Esophagus squamous epithelium (tissue), 5 donors: ENCODE data around the gene CCDC7. TPM values are rescaled to one million over a fixed set of nuclear protein-coding genes. Genes with fewer than 3 reads are reported as not detected.

Experiments used
- DNase-seq: peaks from one replicate; lab custom pipeline; 2025; lab: John Stamatoyannopoulos, UW
- H3K27ac ChIP-seq, 4 donors: fragments of 200-600 bp; sonication (generic); one replicate each; pipeline ENCODE4 v1.5.1; 2016 to 2019; ENCODE audit warnings: mild to moderate bottlenecking in 1 of 4
- H3K27me3 ChIP-seq, 4 donors: fragments of 200-600 bp; sonication (generic); 1 replicate in 3 of 4; 2 replicates in 1 of 4; pipeline versions ENCODE4 v1.5.1 to v1.6.0; 2017 to 2021; ENCODE audit warnings: antibody characterized with exemption in 1 of 4
- H3K36me3 ChIP-seq, 3 donors: fragments of 200-600 bp; sonication (generic); one replicate each; pipeline ENCODE4 v1.5.1; 2016 to 2019
- H3K4me1 ChIP-seq, 3 donors: fragments of 200-600 bp; sonication (generic); one replicate each; pipeline ENCODE4 v1.5.1; 2017 to 2019
- H3K4me3 ChIP-seq, 4 donors: fragments of 200-600 bp; sonication (generic); 1 replicate in 3 of 4; 2 replicates in 1 of 4; pipeline ENCODE4 v1.5.1; 2016 to 2019; ENCODE audit warnings: mild to moderate bottlenecking in 2 of 4, moderate library complexity in 1 of 4
- H3K9me3 ChIP-seq, 3 donors: fragments of 200-600 bp; sonication (generic); one replicate each; pipeline ENCODE4 v1.5.1; 2016 to 2019
- CTCF ChIP-seq, 6 experiments: fragments of 450-650 bp in 4 of 6; fragments of 200-600 bp in 2 of 6; sonication (generic) in 2 of 6; IDR thresholded peaks; one replicate each; pipeline ENCODE4 v1.5.1; 2016 to 2019; ENCODE audit warnings: antibody characterized with exemption in 6 of 6, mild to moderate bottlenecking in 4 of 6, moderate library complexity in 4 of 6
- POLR2A ChIP-seq, 4 donors: fragments of 450-650 bp; IDR thresholded peaks; one replicate each; pipeline ENCODE4 v1.6.1; 2017; ENCODE audit warnings: antibody characterized with exemption in 4 of 4, mild to moderate bottlenecking in 4 of 4, moderate library complexity in 3 of 4
- WGBS, 2 donors: methylation state at CpG; one replicate each; pipeline ENCODE4 v1.1.5; 2018; 5-methylcytosine and 5-hydroxymethylcytosine counted together
- intact Hi-C: fragments of 100-400 bp; cut with DNase I; formaldehyde crosslinking; loops from one replicate; pipeline ENCODE4 v1.15.0; 2022
- total RNA-seq, 4 donors: library from RNA; depleted of rRNA; stranded (reverse); fragments of >200 nt; gene quantifications; one replicate each; pipeline ENCODE4 v1.1.0, GENCODE V29; 2016
- donor health status: DM: yes; HTN: yes; CAD: no.

The CCDC7 gene
- total RNA-seq, 4 donors from 2014 or later: 1.9 to 31.3 (median 9.1) TPM

- TF ChIP-seq POLR2A (IDR thresholded peaks at IDR 0.05): no peak
- TF ChIP-seq CTCF (IDR thresholded peaks at IDR 0.05): no peak
- no peaks in the 10 kb centered on the region for H3K4me1 ChIP-seq
- H3K4me3 ChIP-seq: no peak overlapping the region
- H3K27ac ChIP-seq: no peak overlapping the region
- H3K36me3 ChIP-seq: no peaks in the 10 kb centered on the region
- intact Hi-C loops: no loop called here
- 71 to 90% methylated on average over 4 of the region's 4 CpGs for WGBS, 2 donors
- peaks cover 0 to 14% (median 0%) of the 10 kb centered on the region in 3 donors for H3K9me3 ChIP-seq
- no peaks in the 10 kb centered on the region for H3K27me3 ChIP-seq
- no peak for DNase-seq
These were observed 235.0 kb downstream of the CCDC7 start for GRCh38 chr10:32680803-32681557.

- Histone ChIP-seq H3K9me3 (peaks cover 0 to 4% (median 0%) of the 10 kb centered on the region in 3 donors), H3K27me3 (no peaks in the 10 kb centered on the region), H3K4me1 (no peaks in the 10 kb centered on the region), H3K36me3 (peaks cover 0 to 14% (median 0%) of the 10 kb centered on the region in 3 donors), H3K4me3 (no peak overlapping the region), H3K27ac (no peak overlapping the region)
- intact Hi-C loops: no loop called here
- TF ChIP-seq CTCF (IDR thresholded peaks at IDR 0.05) (no peak), POLR2A (IDR thresholded peaks at IDR 0.05) (no peak)
- WGBS, 2 donors: 100% methylated on average over 2 of the region's 2 CpGs; no CpG with 5 or more reads in 1 of the 2 donors
- no peak for DNase-seq
These were observed 238.4 kb downstream of the CCDC7 start for GRCh38 chr10:32684291-32684690.

- intact Hi-C loops: no loop called here
- DNase-seq: no peak
- TF ChIP-seq POLR2A (IDR thresholded peaks at IDR 0.05) (no peak), CTCF (IDR thresholded peaks at IDR 0.05) (no peak)
- Histone ChIP-seq H3K4me1 (no peaks in the 10 kb centered on the region), H3K9me3 (peaks cover 0 to 4% (median 0%) of the 10 kb centered on the region in 3 donors), H3K4me3 (no peak overlapping the region), H3K27ac (no peak overlapping the region), H3K27me3 (no peaks in the 10 kb centered on the region), H3K36me3 (peaks cover 0 to 14% (median 0%) of the 10 kb centered on the region in 3 donors)
These were observed 241.2 kb downstream of the CCDC7 start for GRCh38 chr10:32687116-32687515.

GRCh38 chr10:32687546-32687945 is 241.6 kb downstream of the CCDC7 start:
- DNase-seq: no peak
- H3K27me3 ChIP-seq: no peaks in the 10 kb centered on the region
- intact Hi-C loops: no loop called here
- H3K4me1 ChIP-seq: no peaks in the 10 kb centered on the region
- H3K9me3 ChIP-seq: peaks cover 0 to 4% (median 0%) of the 10 kb centered on the region in 3 donors
- 34 to 60% methylated on average over 2 of the region's 2 CpGs for WGBS, 2 donors
- no peak overlapping the region for H3K27ac ChIP-seq
- TF ChIP-seq POLR2A (IDR thresholded peaks at IDR 0.05) (no peak), CTCF (IDR thresholded peaks at IDR 0.05) (no peak)
- H3K4me3 ChIP-seq: no peak overlapping the region
- peaks cover 0 to 14% (median 0%) of the 10 kb centered on the region in 3 donors for H3K36me3 ChIP-seq

- intact Hi-C loops: no loop called here
- H3K36me3 ChIP-seq: peaks cover 0 to 10% (median 0%) of the 10 kb centered on the region in 3 donors
- no peak for DNase-seq
- TF ChIP-seq CTCF (IDR thresholded peaks at IDR 0.05): no peak
- TF ChIP-seq POLR2A (IDR thresholded peaks at IDR 0.05): no peak
- H3K9me3 ChIP-seq: peaks cover 0 to 8% (median 0%) of the 10 kb centered on the region in 3 donors
- H3K27ac ChIP-seq: no peak overlapping the region
- no peaks in the 10 kb centered on the region for H3K4me1 ChIP-seq
- H3K27me3 ChIP-seq: no peaks in the 10 kb centered on the region
- WGBS, 2 donors: 0 to 33% methylated on average over 1 of the region's 1 CpG
- H3K4me3 ChIP-seq: no peak overlapping the region
These were observed 246.2 kb downstream of the CCDC7 start for GRCh38 chr10:32692174-32692573.
